Panc1 (cell line): Measurements from ENCODE around the gene MCM3AP. TPM values are rescaled to one million over a fixed set of nuclear protein-coding genes. Genes with fewer than 3 reads are reported as not detected.

Experiments used
- ATAC-seq: fragments of 200-7000 bp; cut with Tn5 transposase; 2 replicates; pipeline ENCODE4 v1.9.1; 2020; ENCODE audit warnings: mild to moderate bottlenecking, moderate library complexity
- BruUV-seq: library from RNA; stranded (reverse); fragments of 400-500 nt; replicated peaks from 2 replicates; lab custom pipeline; 2021; lab: Mats Ljungman, UMichigan
- CTCF ChIA-PET: fragments of 300-600 bp; sonication (Branson Sonifier 250); formaldehyde crosslinking; loops from one replicate; lab custom pipeline; 2022; ENCODE audit warnings: antibody characterized with exemption; lab: Charles Lee
- POLR2A ChIA-PET: fragments of 300-600 bp; sonication (Branson Sonifier 250); formaldehyde crosslinking; loops from one replicate; lab custom pipeline; 2022; ENCODE audit warnings: antibody characterized with exemption; lab: Charles Lee
- DNase-seq: peaks from one replicate; pipeline ENCODE4 v3.0.0-alpha.2; 2010; ENCODE audit warnings: low read depth, low spot score
- H3K27ac ChIP-seq: 2 replicates; pipeline ENCODE4 v1.5.1; 2011; ENCODE audit warnings: mild to moderate bottlenecking, low read length, inconsistent platforms
- H3K27me3 ChIP-seq: fragments of 200-500 bp; sonication (Bioruptor generic); 2 replicates; pipeline ENCODE4 v1.6.0; 2014; ENCODE audit warnings: low read length, inconsistent platforms; ENCODE audit not compliant: control insufficient read depth, insufficient read depth
- H3K36me3 ChIP-seq: fragments of 200-500 bp; sonication (Bioruptor generic); 2 replicates; pipeline ENCODE4 v1.5.1; 2014; ENCODE audit warnings: inconsistent platforms, mild to moderate bottlenecking, low read length, moderate library complexity; ENCODE audit not compliant: control insufficient read depth, insufficient read depth
- H3K4me1 ChIP-seq: 2 replicates; pipeline ENCODE4 v1.5.1; 2011; ENCODE audit warnings: inconsistent platforms, mild to moderate bottlenecking, low read length, moderate library complexity; ENCODE audit not compliant: control insufficient read depth, insufficient read depth
- H3K4me3 ChIP-seq, 2 experiments: 2 replicates each; pipeline ENCODE4 v1.5.1; 2011 to 2012; ENCODE audit warnings: low read depth in 2 of 2, low read length in 2 of 2, mild to moderate bottlenecking in 2 of 2, inconsistent platforms in 1 of 2, moderate library complexity in 1 of 2
- H3K9me3 ChIP-seq: fragments of 200-500 bp; sonication (Bioruptor generic); 2 replicates; pipeline ENCODE4 v1.5.1; 2014; ENCODE audit warnings: low read depth, mild to moderate bottlenecking, inconsistent platforms, low read length, moderate library complexity; ENCODE audit not compliant: control insufficient read depth, insufficient read depth
- CTCF ChIP-seq: fragments of 450-650 bp; IDR thresholded peaks from 2 replicates; pipeline ENCODE4 v1.5.1; 2017; ENCODE audit warnings: mild to moderate bottlenecking
- POLR2AphosphoS5 ChIP-seq: IDR thresholded peaks from 2 replicates; pipeline ENCODE4 v1.6.1; 2012; ENCODE audit warnings: mild to moderate bottlenecking, low read depth, low read length, moderate library complexity
- REST ChIP-seq, 2 experiments: IDR thresholded peaks; 2 replicates each; pipeline ENCODE4 v1.6.1; 2011 to 2012; ENCODE audit warnings: low read depth in 2 of 2, control low read depth in 1 of 2, low read length in 1 of 2, mild to moderate bottlenecking in 1 of 2, moderate library complexity in 1 of 2; ENCODE audit not compliant: insufficient read depth in 1 of 2
- SIN3A ChIP-seq: IDR thresholded peaks from 2 replicates; pipeline ENCODE4 v1.6.1; 2012; ENCODE audit warnings: low read depth, mild to moderate bottlenecking, low read length, moderate library complexity, borderline replicate concordance; ENCODE audit not compliant: insufficient read depth
- TCF7L2 ChIP-seq: IDR thresholded peaks from 2 replicates; pipeline ENCODE4 v1.6.1; 2011; ENCODE audit warnings: mild to moderate bottlenecking, low read depth, low read length, inconsistent platforms
- in situ Hi-C: cut with HindIII; loops from 2 replicates; pipeline ENCODE4 v1.10.0; 2016; ENCODE audit warnings: low sequenced_read_pairs, low pct_unique_long_range_greater_than_20kb
- intact Hi-C: fragments of 100-400 bp; cut with micrococcal nuclease; formaldehyde crosslinking; loops from one replicate; pipeline ENCODE4 v1.10.0; 2022; ENCODE audit not compliant: unreplicated experiment
- total RNA-seq: library from RNA; stranded (reverse); gene quantifications from one replicate; pipeline ENCODE4 v1.2.1, GENCODE V29; 2021; ENCODE audit not compliant: unreplicated experiment

The MCM3AP gene
- total RNA-seq, 1 experiment from 2014 or later, result 95.0 TPM

GRCh38 chr21:46237474-46237873, 47.9 kb downstream of the MCM3AP start:
- ChIA-PET POLR2A (interaction anchor here (0.7 kb wide), 1 partner anchor 10 kb away, joined by 3 read pairs; no protein-coding TSS in a partner anchor), CTCF (no interaction called here)
- Histone ChIP-seq H3K27ac (no peak overlapping the region), H3K27me3 (no peaks in the 10 kb centered on the region), H3K9me3 (no peaks in the 10 kb centered on the region), H3K4me1 (no peaks in the 10 kb centered on the region), H3K36me3 (peaks cover 9% of the 10 kb centered on the region), H3K4me3 (no peak overlapping the region)
- in situ Hi-C loops (no loop called here), intact Hi-C loops (no loop called here)
- no peak for DNase-seq
- BruUV-seq, result no TSS peak
- no peak for ATAC-seq
- TF ChIP-seq POLR2AphosphoS5 (no peak), CTCF (no peak), REST (IDR thresholded peaks at IDR 0.05; ENCODE audit: insufficient read depth in 1 of 2, low read depth in 2 of 2, low read length in 1 of 2) (no peak), TCF7L2 (no peak)

DNA sequence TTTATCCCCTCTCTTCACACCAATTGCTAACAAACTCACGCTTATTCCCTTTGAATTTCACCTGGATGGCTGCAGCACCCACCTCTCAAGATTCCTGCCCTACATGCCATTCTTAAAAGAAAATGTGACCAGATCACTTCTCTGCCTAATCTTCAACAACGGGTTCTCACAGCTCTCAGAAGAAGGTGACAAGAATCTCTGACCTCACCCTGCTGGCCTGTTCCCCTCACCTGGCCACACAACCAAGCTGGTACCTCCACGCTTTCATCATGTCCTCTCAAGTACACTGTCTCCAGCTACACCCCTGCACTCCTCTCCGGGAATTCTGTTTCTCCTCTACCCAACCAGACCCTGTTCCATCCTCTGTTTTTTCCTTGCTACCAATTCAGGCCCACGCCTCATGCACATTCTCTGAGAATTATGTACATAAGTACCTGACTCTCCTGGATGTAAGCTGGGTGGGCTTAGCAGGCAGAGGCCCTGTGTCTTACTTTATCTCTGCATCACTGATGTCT, 50.9 kb downstream of the MCM3AP start:
- Histone ChIP-seq H3K4me1 (peaks cover 4% of the 10 kb centered on the region), H3K36me3 (peaks cover 9% of the 10 kb centered on the region; the same call in 1 of the 2 replicates), H3K27me3 (no peaks in the 10 kb centered on the region), H3K4me3 (no peak overlapping the region), H3K27ac (no peak overlapping the region), H3K9me3 (no peaks in the 10 kb centered on the region)
- POLR2A ChIA-PET, result no interaction called here
- TF ChIP-seq TCF7L2 (no peak), POLR2AphosphoS5 (no peak), REST (IDR thresholded peaks at IDR 0.05; ENCODE audit: insufficient read depth in 1 of 2, low read depth in 2 of 2, low read length in 1 of 2) (no peak), CTCF (no peak), SIN3A (no peak)
- intact Hi-C loops (no loop called here), in situ Hi-C loops (no loop called here)
- BruUV-seq, result no TSS peak
- no peak for DNase-seq
- CTCF ChIA-PET, result no interaction called here
- ATAC-seq, result no peak
